H1 (cell line): ENCODE results near the gene CLEC10A.

ENCODE experiments used
- ATF3 ChIP-seq: IDR thresholded peaks from 2 replicates; pipeline ENCODE4 v1.6.1; 2011; ENCODE audit warnings: low read depth, mild to moderate bottlenecking, low read length; ENCODE audit not compliant: insufficient read depth
- CEBPB ChIP-seq: IDR thresholded peaks from 2 replicates; pipeline ENCODE4 v1.6.1; 2012; ENCODE audit warnings: low read depth, low read length
- CTCF ChIP-seq, 3 experiments: IDR thresholded peaks; 1 replicate in 2 of 3; 2 replicates in 1 of 3; pipeline versions ENCODE4 v1.5.1 to v1.6.1; 2011; ENCODE audit warnings: low read length in 3 of 3, mild to moderate bottlenecking in 3 of 3, inconsistent platforms in 2 of 3, low read depth in 1 of 3, moderate library complexity in 1 of 3; ENCODE audit not compliant: insufficient read depth in 1 of 3; ENCODE audit errors: control extremely low read depth in 1 of 3
- EZH2 ChIP-seq: fragments of 200-600 bp; sonication (generic); IDR thresholded peaks from 2 replicates; pipeline ENCODE4 v1.7.1; 2012; ENCODE audit warnings: low read depth, mild to moderate bottlenecking, moderate library complexity, low read length, inconsistent platforms; ENCODE audit not compliant: severe bottlenecking
- GABPA ChIP-seq: IDR thresholded peaks from 2 replicates; pipeline ENCODE4 v1.6.1; 2011; ENCODE audit warnings: mild to moderate bottlenecking, low read length, moderate library complexity, borderline replicate concordance; ENCODE audit not compliant: insufficient read depth
- POLR2A ChIP-seq, 2 experiments: IDR thresholded peaks; 1 replicate in 1 of 2; 2 replicates in 1 of 2; pipeline ENCODE4 v1.6.1; 2011; ENCODE audit warnings: low read depth in 2 of 2, low read length in 2 of 2, mild to moderate bottlenecking in 2 of 2; ENCODE audit errors: control extremely low read depth in 1 of 2
- SP1 ChIP-seq: IDR thresholded peaks from 2 replicates; pipeline ENCODE4 v1.6.1; 2011; ENCODE audit warnings: low read depth, low read length

GRCh38 chr17:7107795-7108559 lies 27.9 kb upstream of the CLEC10A start:
- TF ChIP-seq SP1 (no peak), ATF3 (no peak), CTCF (IDR thresholded peaks at IDR 0.05; ENCODE audit: control extremely low read depth in 1 of 3, insufficient read depth in 1 of 3, low read depth in 1 of 3, low read length in 3 of 3) (no peak), EZH2 (no peak), POLR2A (IDR thresholded peaks at IDR 0.05; ENCODE audit: control extremely low read depth in 1 of 2, low read depth in 2 of 2, low read length in 2 of 2) (no peak), GABPA (no peak), CEBPB (no peak)
